NOMO-1 (cell line): ENCODE data around the gene CCDC34.

ENCODE experiments used
- DNase-seq, 2 experiments: peaks; one replicate each; lab custom pipeline; 2025; ENCODE audit not compliant: unreplicated experiment in 2 of 2; lab: John Stamatoyannopoulos, UW

The CCDC34 gene, protein sequence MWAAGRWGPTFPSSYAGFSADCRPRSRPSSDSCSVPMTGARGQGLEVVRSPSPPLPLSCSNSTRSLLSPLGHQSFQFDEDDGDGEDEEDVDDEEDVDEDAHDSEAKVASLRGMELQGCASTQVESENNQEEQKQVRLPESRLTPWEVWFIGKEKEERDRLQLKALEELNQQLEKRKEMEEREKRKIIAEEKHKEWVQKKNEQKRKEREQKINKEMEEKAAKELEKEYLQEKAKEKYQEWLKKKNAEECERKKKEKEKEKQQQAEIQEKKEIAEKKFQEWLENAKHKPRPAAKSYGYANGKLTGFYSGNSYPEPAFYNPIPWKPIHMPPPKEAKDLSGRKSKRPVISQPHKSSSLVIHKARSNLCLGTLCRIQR

DNA sequence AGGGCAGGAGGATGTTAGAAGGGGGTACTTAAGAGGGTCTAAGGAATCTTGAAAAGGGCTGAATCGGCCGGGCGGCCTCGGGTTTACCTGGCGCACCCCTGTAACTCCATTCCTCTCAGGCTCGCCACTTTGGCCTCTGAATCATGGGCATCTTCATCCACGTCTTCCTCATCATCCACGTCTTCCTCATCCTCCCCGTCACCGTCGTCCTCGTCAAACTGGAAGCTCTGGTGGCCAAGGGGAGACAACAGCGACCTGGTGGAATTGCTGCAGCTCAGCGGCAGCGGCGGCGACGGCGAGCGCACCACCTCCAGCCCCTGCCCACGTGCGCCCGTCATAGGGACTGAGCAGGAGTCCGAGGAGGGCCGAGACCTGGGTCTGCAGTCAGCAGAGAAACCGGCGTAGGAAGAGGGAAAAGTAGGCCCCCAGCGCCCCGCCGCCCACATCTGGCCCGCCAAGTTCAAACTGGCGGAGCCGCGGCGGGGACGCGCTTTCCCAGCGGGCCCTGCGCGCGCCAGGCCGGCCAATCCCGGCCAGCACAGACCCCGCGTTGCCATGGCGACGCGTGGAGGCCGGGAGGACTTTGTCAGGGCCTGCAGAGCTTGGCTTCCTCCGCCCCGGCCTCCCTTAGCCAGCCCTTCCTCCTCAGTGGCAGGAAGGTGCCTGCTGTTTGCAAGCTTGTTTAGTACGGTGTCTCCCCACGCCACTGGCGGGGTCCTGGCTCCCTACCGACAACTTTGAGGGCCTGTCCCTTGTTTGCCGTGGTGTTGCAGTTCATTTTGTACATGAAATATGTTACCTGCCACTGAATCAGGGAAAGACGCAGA is at the start of gene CCDC34:
Gene CCDC34 (minus strand): TSS at position 467 of the 827 bp plus-strand sequence. CDS start 21 bp downstream, at position 446.
- DNase-seq = peak; percentile 77 to 90

DNA sequence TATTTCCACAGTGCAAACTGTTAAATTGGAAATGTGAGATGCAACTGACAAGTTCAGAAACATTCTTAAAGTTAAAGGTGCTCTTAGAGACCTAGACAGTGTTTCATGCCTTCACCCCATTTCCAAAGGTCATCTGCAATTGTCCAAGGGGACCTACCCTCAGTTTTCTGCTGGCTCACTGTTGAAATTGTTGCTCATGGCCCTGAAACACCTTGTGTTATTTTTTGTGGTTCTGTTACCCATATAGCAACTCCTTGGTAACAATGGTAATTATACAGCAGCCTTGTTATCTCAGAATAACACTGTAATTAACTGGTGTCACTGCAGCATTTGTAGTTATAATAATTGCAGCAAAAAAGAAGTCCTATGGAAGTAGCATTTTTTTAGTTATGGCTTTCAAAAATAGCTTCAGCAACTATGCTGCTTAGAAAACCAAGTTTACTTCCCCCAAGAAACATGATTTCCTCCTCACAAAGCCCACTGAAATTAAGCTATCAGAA is 49.2 kb upstream of the CCDC34 start:
- no peak for DNase-seq

DNA sequence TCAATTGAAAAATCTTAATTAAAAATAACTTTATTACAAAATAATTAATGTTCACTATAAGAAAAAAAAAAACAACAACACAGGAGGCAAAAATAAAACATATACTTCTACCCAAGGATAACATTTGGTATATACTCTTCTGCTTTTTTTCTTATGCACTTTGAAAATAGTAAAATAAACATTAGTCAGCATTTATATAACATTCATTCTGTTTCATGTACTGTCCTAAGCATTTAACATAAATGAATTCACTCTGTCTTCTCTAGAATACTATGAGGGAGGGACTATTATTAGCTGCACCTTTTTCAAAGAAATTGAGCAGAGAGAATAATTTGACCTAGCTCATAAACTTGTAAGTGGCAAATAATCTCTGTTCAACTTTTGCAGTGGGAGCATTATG is 48.3 kb upstream of the CCDC34 start:
- no peak for DNase-seq

DNA sequence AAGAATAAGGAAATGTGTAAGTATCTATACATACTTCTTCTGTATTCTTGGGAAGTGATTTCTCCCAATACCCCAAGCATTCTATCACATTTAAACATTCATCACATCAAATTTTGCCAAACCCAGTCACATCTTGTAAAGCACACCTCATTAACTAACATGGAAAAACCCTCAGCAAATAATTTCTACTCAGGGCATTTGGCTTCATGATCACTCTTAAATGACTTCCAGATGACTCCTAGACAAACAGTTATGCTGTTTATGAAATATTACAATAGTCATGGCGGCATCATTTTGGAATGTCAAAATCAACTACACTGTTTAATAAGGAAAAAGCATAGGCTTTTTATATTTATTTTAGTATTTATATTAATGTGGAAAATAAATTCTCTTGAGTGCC is 47.3 kb upstream of the CCDC34 start:
- DNase-seq = no peak

DNA sequence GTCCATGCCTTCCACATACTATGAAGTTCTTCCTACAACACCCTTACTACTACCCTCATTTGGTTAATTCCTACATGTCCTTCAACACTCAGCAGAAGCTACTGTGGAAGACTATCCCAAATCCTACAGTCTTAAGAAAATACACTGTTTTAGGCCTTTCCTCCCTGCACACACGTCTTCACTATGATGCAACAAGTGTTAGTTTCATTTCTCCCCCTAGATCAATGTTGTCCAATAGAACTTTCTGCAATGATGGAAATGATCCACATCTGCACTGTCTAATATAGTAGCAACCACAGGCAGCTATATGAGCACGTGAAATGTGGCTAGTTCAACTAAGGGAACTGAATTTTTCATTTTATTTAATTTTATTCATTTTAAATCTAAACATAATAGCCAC is 46.7 kb upstream of the CCDC34 start:
- peak; percentile 5 to 28 for DNase-seq

DNA sequence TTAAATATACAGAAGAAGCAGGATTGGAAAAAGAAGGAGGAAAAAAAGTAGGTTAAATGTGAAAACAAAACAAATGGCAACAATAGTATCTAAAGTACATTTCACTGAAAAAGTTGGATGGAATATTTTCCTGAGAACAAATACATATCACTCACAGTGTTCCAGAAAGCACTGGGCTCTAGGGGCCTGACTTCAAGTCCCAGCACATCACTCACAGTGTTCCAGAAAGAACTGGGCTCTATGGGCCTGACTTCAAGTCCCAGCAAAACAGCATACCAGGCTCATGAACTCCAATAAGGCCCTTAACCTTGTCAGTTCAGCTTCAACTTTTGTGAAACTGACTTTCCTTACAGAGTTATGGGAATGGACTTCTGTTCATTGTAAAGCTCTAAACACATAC is 46.0 kb upstream of the CCDC34 start:
- no peak for DNase-seq

DNA sequence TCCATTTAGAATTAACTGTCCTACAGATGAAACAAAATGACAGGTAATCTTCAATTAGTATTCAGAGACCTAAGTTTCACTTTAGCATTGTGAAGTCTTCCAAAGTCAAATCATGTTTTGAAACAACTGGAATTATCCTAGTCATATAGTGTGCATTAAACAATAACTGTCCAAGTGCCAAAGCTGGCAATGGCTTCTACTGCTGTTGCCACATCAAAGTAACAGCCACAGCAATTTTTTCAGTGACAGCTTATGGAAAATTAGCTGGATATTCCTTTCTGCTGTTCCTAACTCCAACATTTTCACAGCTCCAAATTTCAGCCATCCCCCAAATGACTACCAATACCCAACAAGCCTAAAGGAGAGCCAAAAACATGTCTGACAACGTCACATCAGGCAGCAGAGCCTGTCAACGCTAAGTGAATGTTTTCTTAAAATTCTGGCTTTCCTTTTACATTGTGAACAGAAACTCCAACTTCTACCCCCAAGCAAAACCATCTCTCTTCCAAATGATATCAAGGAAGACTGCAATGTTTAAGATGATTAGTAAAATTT is 45.3 kb upstream of the CCDC34 start:
- DNase-seq = no peak

DNA sequence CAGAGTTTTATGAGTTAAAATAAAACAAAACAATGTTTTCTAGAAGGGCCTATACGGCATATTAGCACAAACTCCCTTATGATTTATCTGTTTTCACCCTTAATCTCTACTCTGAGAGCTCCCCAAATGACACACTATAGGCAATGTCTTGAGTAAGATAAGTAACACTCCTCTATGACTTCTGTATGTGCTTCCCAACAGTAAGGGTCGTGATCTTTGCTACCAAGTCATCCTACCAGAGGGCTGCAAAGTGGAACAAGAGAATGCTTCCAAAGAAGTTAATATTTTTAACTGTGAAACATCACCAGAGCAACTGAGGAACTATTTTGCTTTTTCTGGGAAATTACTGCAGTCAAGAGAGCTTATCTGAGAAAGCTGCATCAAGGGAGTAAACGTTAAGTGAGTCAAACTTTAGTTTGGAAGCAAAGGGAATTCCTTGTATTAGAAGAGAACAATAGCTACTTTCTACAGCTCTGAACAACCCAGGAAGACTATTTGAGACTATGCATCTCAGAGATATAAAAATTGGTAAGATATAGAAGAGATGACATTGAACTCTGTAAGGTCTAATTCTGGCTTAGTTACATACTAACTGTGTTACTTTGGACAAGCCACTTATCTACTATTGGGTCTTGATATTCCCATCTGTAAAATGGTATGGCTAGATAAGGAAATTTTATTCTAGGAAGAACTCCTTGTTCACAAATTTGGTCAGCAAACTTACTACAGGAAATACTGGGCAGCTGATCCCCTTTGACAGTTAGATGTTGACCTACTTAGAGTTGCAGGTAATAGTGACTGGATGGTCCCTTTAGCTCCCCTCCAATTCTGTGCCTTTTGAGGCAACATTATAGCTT is 43.7 kb upstream of the CCDC34 start:
- DNase-seq = no peak

DNA sequence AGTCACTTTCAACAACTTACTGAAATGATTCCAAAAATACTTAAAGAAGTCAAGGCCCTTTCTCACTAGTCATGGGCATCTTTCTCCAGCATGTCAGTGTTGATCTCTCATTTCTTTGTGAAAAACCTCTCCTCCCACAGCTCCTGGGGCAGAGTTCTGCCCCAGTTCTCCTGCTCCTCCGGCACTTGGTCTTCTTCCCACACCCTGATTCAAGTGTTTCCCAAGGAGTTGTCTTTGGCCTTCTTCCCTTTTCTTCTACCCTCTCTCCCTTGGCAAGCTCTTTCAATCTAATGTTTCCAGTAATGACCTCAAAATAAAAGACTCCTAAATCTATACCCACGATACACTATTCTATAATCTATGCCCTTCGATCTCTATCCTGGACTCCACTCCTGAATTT is 42.1 kb upstream of the CCDC34 start:
- DNase-seq = no peak

DNA sequence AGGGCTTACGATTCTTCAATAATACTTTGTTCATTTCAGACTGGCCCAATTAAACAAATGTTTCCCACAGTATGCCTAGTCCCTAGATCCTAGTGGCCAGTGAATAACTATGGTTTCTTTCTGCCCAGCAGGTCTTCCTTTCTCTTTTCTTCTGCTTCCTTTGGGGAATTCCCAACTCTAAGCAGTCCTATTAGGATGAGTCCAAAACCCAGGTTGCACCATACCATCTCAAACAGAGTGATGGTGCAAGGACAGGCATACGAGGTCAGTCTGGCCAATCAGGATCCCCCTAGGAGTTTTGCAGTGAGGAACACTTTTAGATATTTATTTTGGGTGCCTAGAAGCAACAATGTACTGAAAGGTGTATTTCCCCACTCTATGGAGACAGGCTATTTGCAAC is 41.4 kb upstream of the CCDC34 start:
- DNase-seq = no peak

DNA sequence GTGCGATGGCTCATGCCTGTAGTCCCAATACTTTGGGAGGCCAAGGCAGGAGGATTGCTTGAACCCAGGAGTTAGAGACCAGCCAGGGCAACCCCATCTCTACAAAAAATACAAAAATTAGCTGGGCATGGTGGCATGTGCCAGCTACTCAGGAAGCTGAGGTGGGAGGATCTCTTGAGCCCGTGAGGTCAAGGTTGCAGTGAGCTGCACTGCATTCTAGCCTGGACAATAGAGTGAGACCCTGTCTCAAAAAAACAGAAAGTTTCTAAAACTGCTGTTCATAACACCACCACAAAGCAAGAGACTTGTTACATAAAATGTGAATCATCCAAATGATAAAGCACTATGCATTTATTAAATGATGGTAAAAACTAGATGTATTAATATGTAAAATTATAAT is 40.2 kb upstream of the CCDC34 start:
- no peak for DNase-seq

DNA sequence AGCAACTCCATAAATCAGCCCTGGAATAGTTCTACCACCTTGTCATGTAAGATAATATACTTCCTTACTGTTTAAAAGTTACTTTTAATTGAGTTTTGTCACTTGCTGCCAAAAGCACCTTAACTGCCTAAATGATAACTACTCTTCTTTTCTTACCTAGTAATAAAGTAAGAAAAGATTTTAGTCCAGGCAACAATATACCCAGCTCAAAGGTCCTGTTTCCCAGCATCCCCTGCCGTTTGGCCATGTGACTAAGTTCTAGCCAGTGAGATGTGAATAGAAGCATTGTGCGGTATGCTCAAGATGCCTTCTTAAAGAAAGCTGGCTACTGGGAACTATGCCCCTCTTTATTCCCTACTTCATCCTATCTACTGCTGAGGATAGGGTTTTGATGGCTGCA is 39.4 kb upstream of the CCDC34 start:
- no peak for DNase-seq

DNA sequence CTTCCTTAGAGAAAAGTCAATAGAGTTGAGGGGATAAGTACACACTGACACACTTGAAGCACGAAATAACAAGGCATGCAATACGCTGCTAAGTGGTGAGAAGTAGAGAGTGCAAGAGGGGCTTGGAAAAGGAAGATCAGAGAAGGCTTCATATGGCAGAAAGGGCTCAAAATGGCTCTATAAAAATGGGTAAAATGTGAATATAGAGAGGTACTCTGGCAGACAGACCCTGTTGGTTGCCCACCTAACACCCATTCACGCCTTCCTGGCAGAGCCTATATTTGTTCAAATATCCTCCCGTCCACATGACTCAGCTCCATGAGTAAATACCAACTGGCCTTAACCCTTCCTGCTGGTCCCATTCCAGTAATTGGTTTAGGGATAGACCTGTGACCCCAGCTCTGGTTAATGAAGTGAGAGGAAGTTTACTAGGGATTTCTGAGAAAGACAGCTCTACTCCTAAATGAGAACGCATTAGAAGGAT is 38.9 kb upstream of the CCDC34 start:
- DNase-seq = no peak

DNA sequence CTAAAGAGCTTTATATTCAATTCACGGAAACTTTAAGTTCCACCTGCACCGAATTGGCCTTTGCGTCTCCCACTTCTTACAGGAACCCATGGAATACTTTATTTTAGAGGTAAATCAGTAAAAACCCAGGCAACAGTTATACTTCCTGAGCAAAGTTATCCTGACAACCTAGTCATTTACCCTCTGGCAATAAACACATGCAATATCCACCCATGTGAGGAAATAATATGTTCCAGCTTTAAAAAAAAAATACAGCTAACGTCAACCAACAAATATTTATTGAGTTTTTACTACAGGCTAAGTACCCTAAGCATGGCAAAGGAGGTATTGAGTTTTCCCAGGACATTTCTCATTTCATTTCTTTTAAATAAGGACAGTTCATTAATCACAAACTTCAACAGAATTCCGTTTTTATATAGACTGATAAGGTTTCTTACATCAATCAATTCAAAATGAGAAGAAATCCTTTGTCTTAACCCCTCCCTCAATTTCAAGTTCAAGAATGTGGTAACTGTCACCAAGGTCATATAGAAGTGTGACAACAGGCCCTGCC is 38.3 kb upstream of the CCDC34 start:
- DNase-seq = no peak

DNA sequence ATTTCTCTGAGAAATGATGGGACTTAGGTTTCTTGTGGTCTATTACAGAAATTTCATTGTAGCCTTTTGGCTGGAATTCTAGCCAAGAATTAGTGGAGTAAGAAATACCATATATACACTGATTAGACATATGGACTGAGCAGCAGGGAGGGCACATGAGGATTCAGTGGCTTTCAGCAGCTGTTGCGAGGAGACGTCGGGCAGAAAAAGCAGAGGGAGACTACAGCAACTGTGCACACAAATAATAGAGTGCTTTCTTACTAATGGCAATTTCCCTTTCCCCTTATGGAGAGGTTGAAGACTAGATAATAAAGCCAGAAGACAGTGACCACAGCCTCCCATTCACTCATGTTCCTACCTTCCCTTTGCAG is 35.4 kb upstream of the CCDC34 start:
- no peak for DNase-seq

DNA sequence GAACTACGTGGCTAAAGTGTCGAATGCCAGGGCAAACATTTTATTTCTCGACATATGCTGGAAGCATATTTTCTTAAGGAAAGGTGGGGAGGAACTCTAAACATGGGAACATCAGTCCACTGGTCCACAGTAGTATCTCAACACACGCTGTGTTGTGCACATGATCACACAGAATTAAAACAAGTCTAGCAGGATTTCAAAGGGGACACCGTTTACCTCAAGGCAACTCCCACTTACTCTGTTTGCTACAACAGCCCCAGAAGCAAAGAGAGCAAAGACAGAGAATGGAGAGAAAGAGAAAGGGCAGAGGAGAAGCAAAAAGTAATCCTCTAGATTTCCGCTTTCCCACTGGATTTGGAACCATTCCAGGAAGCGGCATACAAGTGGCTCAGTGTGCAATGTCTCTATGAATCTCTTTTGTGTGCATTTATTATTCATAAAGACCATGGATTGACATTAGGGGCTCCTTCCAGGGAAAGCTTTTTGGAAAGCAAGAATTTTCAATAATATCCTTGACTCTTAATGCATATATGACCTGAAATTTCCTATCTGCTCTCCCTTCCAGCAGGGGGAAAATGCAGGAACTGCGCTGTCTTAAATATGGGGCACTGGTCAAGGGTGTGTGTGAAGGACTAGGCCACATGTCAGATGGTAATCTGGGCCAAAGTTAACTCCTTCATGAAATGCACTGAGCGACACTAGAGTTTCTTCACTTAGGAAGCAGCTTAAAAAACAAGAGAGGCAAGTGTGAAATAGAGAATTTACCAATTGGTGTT is 34.8 kb upstream of the CCDC34 start:
- no peak for DNase-seq

DNA sequence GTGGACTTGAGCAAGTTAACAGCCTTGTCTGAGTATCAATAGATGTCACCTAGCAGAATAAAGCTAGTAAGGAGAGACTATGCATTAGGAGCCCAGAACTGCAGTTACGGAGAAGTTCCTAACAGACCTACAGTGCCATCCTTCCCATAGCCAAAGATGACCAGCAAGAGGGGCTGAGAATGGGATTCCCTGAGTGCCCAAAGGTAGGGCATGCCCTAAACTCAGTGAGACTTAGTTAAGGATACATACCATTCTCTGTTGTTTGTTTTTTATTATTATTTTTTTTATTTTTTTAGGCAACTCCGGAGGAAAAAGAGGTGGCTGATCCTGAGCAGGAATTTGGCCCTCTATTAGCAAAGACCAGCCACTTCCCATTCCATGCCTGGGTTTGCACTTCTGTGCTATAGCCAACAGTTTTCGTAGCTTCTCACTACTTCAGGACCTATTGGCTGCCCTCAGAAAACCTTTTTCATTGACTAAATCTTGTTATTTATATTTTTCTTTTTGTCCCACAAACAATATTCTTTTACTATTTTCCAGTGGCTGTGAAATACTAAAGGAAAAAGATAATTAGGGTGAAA is 33.3 kb upstream of the CCDC34 start:
- no peak for DNase-seq

DNA sequence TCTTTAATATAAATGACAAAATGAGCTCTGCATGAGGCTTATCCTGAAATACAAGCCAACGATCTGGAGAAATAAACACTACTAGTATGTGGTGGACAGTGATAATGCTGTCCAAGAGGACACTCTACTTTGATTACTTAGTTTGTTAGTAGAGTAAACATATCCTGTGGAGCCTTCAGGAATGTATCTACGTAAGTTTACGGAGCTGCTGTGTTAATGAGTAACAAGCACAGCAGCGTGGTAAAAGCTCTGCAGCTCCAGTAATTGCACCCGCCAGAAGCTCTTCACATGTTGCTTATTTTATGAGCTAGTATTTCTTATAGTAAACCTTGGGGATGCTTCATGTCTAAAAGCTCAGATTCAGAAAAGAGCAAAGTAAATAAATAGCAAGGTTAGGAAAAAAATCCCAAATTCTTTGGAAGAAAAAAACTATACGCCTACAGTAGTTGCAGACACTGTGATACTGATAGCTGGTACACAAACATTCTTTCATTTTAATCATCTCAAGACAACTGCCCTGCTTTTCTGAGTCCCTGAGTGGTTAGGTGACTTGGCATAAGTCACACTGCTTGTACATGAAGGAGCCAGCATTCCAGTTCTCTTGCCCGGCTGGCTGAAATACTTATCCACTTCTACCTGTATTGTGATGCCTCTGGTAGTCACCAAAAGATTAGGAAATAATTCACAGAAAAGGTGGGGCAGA is 32.7 kb upstream of the CCDC34 start:
- DNase-seq = no peak
